ENCODE results near the gene MS4A18.
A peak's percentile ranks its signal among the peaks of the same experiment; 100 is the strongest.
"Not testable (repeated sequence)": the region's sequence is repeated elsewhere in the genome, so short reads cannot be mapped to it uniquely, and the experiment has no call there.

MS4A18 gene

GRCh38 chr11:60757231-60757800 is 32.8 kb downstream of the MS4A18 start:
- TF ChIP-seq, protein P1, sequence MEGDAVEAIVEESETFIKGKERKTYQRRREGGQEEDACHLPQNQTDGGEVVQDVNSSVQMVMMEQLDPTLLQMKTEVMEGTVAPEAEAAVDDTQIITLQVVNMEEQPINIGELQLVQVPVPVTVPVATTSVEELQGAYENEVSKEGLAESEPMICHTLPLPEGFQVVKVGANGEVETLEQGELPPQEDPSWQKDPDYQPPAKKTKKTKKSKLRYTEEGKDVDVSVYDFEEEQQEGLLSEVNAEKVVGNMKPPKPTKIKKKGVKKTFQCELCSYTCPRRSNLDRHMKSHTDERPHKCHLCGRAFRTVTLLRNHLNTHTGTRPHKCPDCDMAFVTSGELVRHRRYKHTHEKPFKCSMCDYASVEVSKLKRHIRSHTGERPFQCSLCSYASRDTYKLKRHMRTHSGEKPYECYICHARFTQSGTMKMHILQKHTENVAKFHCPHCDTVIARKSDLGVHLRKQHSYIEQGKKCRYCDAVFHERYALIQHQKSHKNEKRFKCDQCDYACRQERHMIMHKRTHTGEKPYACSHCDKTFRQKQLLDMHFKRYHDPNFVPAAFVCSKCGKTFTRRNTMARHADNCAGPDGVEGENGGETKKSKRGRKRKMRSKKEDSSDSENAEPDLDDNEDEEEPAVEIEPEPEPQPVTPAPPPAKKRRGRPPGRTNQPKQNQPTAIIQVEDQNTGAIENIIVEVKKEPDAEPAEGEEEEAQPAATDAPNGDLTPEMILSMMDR (IDR thresholded peaks at IDR 0.05; ENCODE audit: control insufficient read depth, extremely low read depth, insufficient read depth), result no peak
- DNase-seq (ENCODE audit: low read depth), result no peak

DNA sequence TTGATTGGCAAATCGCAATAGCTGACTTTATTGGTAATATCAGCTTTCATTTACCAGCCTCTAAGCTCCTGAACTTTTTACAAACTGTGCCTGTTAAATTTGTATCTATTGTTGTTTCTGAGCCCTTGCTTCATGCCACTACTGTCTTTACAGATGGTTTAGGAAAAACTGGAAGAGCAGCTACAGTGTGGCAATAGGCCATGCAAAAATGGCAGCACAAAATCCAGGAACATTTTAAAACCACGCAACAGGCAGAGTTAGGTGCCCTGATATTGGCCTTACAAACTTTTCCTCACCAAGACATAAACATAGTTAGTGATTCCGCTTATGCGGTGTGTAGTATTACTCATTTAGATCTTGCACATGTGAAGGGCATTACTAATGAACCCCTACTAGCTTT is 34.2 kb downstream of the MS4A18 start:
- not testable (repeated sequence) for DNase-seq (ENCODE audit: low read depth)

More at GRCh38 chr11:60757231-60757800, 32.8 kb downstream of the MS4A18 start:
- no peak overlapping the region for H3K4me3 ChIP-seq (ENCODE audit: low read depth, low read length)

DNA sequence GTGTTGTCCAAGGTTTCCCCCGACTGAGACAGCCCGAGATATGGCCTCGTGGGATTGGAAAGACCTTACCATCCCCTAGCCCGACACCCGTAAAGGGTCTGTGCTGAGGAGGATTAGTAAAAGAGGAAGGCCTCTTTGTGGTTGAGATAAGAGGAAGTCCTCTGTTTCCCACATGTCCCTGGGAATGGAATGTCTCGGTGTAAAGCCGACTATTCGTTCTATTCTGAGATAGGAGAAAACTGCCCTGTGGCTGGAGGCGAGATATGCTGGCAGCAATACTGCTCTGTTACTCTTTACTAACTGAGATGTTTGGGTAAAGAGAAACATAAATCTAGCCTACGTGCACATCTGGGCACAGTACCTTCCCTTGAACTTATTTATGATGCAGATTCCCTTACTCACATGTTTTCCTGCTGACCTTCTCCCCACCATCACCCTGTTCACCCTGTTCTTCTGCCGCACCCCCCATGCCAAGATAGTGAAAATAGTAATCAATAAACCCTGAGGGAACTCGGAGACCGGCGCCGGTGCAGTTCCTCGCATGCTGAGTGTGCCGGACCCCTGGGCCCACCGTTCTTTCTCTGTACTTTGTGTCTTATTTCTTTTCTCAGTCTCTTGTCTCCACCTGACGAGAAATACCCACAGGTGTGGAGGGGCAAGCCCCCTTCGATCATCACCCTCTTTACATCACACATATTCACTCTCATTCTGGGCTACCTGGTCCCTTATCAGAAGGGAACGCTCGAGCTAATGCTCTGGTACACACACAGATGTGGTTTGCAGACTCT is 35.1 kb downstream of the MS4A18 start:
- DNase-seq (ENCODE audit: low read depth); H3K4me3 ChIP-seq (ENCODE audit: low read depth, low read length): not testable (repeated sequence)

More for the DNA sequence above, 34.2 kb downstream of the MS4A18 start:
- H3K4me3 ChIP-seq (ENCODE audit: low read depth, low read length), result not testable (repeated sequence)

DNA sequence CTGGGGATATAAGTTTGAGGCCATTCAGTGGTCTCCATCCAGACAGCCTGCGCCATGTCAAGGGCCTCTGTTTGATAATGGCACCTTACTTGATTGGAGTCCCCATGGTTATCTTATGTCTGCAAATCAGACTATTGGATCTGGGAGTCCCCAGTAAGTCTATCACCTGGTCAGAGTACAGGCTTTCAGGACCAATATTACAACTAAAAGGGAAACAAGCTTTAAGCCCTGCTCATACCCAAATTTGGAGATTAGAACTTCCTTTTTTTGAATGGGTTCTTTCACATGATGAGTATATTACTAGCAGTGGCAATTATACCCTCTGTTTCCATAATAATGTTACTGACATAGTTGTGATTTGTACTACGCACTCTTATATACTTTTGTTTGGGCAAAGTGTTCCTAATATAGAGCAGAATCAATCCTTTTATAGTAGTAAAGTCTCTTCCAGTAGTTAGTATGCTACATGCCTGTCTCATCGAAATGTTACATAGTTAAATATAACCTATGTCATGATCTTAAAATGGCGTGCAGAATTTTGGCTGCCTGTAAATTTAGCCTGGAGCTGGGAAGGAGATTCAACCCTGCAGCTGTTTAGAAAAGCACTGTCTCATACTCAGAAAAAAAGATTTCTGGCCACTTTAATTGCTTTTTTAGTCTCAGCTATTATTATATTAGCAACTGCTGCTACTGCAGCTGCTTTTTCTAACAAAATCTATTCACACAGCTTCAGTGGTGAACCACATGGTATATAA is 37.1 kb downstream of the MS4A18 start:
- TF ChIP-seq, protein P1 (IDR thresholded peaks at IDR 0.05; ENCODE audit: control insufficient read depth, extremely low read depth, insufficient read depth), result no peak
- DNase-seq (ENCODE audit: low read depth), result no peak
- H3K4me3 ChIP-seq (ENCODE audit: low read depth, low read length), result no peak overlapping the region

GRCh38 chr11:60762851-60763691 is 38.6 kb downstream of the MS4A18 start:
- no peak for DNase-seq (ENCODE audit: low read depth)
- TF ChIP-seq, protein P1 (IDR thresholded peaks at IDR 0.05; ENCODE audit: control insufficient read depth, extremely low read depth, insufficient read depth), result peak; percentile 33
- no peak overlapping the region for H3K4me3 ChIP-seq (ENCODE audit: low read depth, low read length)

DNA sequence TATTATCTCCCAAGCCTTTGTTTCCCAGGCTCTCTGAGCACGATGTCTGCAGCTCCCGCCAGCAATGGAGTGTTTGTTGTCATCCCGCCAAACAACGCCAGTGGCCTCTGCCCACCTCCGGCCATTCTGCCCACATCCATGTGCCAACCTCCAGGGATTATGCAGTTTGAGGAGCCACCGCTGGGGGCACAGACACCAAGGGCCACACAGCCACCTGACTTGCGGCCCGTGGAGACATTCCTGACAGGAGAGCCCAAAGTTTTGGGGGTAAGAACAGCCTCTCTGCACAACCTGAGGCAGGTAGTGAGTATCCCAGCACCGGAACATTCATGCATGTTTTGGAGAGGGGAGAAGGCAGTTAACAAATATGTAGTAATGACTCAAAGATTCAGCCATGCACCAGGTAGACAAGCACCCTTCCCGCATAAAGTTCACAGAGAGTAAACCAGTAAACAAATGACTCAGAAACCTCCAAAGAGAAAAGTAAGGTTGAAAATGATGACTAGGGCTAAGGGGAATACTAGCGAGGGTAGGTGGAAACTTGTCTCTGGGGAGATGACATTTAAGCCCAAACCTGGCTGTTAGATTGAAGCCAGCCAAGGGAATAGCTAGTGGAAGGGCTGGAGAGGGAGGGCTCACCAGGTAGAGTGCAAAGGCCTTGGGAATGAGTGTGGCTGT is 39.3 kb downstream of the MS4A18 start:
- no peak overlapping the region for H3K4me3 ChIP-seq (ENCODE audit: low read depth, low read length)
- TF ChIP-seq, protein P1 (IDR thresholded peaks at IDR 0.05; ENCODE audit: control insufficient read depth, extremely low read depth, insufficient read depth), result no peak
- DNase-seq (ENCODE audit: low read depth), result no peak

DNA sequence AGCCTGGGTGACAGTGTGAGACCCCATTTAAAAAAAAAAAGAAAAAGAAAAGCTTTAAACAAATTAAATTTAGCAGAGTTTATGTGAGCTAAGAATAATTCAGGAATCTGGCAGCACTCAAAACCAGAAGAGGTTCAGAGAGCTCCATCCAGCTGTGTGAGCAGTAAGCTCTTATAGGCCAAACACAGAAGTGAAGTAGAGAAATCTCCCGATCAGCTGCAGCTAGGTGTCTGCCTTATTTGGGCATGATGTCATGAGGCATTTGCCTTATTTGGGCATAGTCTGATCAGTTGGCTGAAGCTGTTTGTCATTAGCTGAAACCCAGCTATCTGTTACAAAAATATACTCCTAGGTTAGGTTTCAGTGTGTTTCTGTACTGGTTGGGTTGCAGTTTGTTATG is 40.4 kb downstream of the MS4A18 start:
- TF ChIP-seq, protein P1 (IDR thresholded peaks at IDR 0.05; ENCODE audit: control insufficient read depth, extremely low read depth, insufficient read depth), result no peak
- no peak overlapping the region for H3K4me3 ChIP-seq (ENCODE audit: low read depth, low read length)
- DNase-seq (ENCODE audit: low read depth), result no peak
